CD14-positive monocyte (primary cell): Measurements from ENCODE around the gene SIAH3. TPM values are rescaled to one million over a fixed set of nuclear protein-coding genes. Genes with fewer than 3 reads are reported as not detected.
A peak's percentile ranks its signal among the peaks of the same experiment; 100 is the strongest.

ENCODE experiments used
- DNase-seq, 3 donors: peaks; one replicate each; pipeline ENCODE4 v3.0.0-alpha.2; 2011 to 2022
- H2AFZ ChIP-seq: 2 replicates; pipeline ENCODE4 v1.6.0; 2012; ENCODE audit warnings: mild to moderate bottlenecking, low read depth, low read length, inconsistent platforms; ENCODE audit not compliant: insufficient read depth, poor library complexity, severe bottlenecking
- H3K27ac ChIP-seq, 2 donors: 1 replicate in 1 of 2; 2 replicates in 1 of 2; pipeline ENCODE4 v1.5.1; 2012 to 2013; ENCODE audit warnings: low read length in 2 of 2, control low read depth in 1 of 2, inconsistent platforms in 1 of 2, low read depth in 1 of 2, mild to moderate bottlenecking in 1 of 2
- H3K27me3 ChIP-seq, 2 donors: one replicate each; pipeline versions ENCODE4 v1.6.0 to v1.6.1; 2011 to 2013; ENCODE audit warnings: low read length in 2 of 2; ENCODE audit not compliant: control insufficient read depth in 2 of 2, insufficient read depth in 2 of 2
- H3K36me3 ChIP-seq, 2 donors: replicated peaks in 1 of 2; 1 replicate in 1 of 2; 2 replicates in 1 of 2; pipeline versions ENCODE4 v1.5.1 to v1.6.1; 2012 to 2013; ENCODE audit warnings: low read length in 2 of 2, control low read depth in 1 of 2, inconsistent platforms in 1 of 2, mild to moderate bottlenecking in 1 of 2; ENCODE audit not compliant: insufficient read depth in 2 of 2, control insufficient read depth in 1 of 2
- H3K4me1 ChIP-seq, 2 donors: 1 replicate in 1 of 2; 2 replicates in 1 of 2; pipeline versions ENCODE4 v1.5.1 to v1.6.1; 2012 to 2013; ENCODE audit warnings: low read length in 2 of 2, control low read depth in 1 of 2, inconsistent platforms in 1 of 2, mild to moderate bottlenecking in 1 of 2, moderate library complexity in 1 of 2; ENCODE audit not compliant: insufficient read depth in 2 of 2, control insufficient read depth in 1 of 2
- H3K4me2 ChIP-seq: replicated peaks from 2 replicates; pipeline ENCODE3; 2012; ENCODE audit warnings: low read length, moderate library complexity, mild to moderate bottlenecking; ENCODE audit not compliant: poor library complexity, severe bottlenecking; ENCODE audit errors: extremely low read depth
- H3K4me3 ChIP-seq, 3 experiments: fragments of 200-600 bp in 1 of 3; sonication (generic) in 1 of 3; replicated peaks in 1 of 3; 1 replicate in 2 of 3; 2 replicates in 1 of 3; pipeline ENCODE4 v1.5.1; 2011 to 2013; ENCODE audit warnings: low read length in 3 of 3, mild to moderate bottlenecking in 3 of 3, control low read depth in 2 of 3, low read depth in 2 of 3, inconsistent platforms in 1 of 3, moderate library complexity in 1 of 3
- H3K79me2 ChIP-seq: 2 replicates; pipeline ENCODE4 v1.6.0; 2012; ENCODE audit warnings: mild to moderate bottlenecking, control low read depth, inconsistent platforms, low read length, moderate library complexity; ENCODE audit not compliant: insufficient read depth
- H3K9ac ChIP-seq: 2 replicates; pipeline ENCODE4 v1.6.0; 2017; ENCODE audit warnings: low read length, mild to moderate bottlenecking; ENCODE audit not compliant: insufficient read depth, poor library complexity, severe bottlenecking
- H3K9me3 ChIP-seq, 2 donors: replicated peaks in 1 of 2; 1 replicate in 1 of 2; 2 replicates in 1 of 2; pipeline versions ENCODE4 v1.5.1 to v1.6.1; 2012 to 2013; ENCODE audit warnings: low read length in 2 of 2, control low read depth in 1 of 2; ENCODE audit not compliant: control insufficient read depth in 1 of 2, insufficient read depth in 1 of 2
- H4K20me1 ChIP-seq: 2 replicates; pipeline ENCODE4 v1.6.0; 2012; ENCODE audit warnings: mild to moderate bottlenecking, low read length, control low read depth, moderate library complexity; ENCODE audit not compliant: insufficient read depth
- H3K27ac Mint-ChIP-seq, 7 donors: one replicate each; pipeline ENCODE4 v1.8.0; 2020; ENCODE audit warnings: mild to moderate bottlenecking in 7 of 7, mixed read lengths in 7 of 7, moderate library complexity in 6 of 7, inconsistent platforms in 2 of 7
- H3K27me3 Mint-ChIP-seq, 3 donors: one replicate each; pipeline ENCODE4 v1.8.0; 2021 to 2022; ENCODE audit warnings: low read depth in 3 of 3, mild to moderate bottlenecking in 3 of 3, mixed read lengths in 3 of 3, moderate library complexity in 3 of 3, inconsistent platforms in 1 of 3
- H3K36me3 Mint-ChIP-seq, 2 donors: one replicate each; pipeline ENCODE4 v1.8.0; 2020; ENCODE audit warnings: mixed read lengths in 2 of 2, inconsistent platforms in 1 of 2, mild to moderate bottlenecking in 1 of 2
- H3K4me1 Mint-ChIP-seq: one replicate; pipeline ENCODE4 v1.8.0; 2020; ENCODE audit warnings: mild to moderate bottlenecking, mixed read lengths
- H3K4me3 Mint-ChIP-seq, 2 donors: one replicate each; pipeline ENCODE4 v1.8.0; 2020; ENCODE audit warnings: mild to moderate bottlenecking in 2 of 2, mixed read lengths in 2 of 2, moderate library complexity in 1 of 2
- H3K9me3 Mint-ChIP-seq, 7 donors: one replicate each; pipeline ENCODE4 v1.8.0; 2020 to 2022; ENCODE audit warnings: mixed read lengths in 7 of 7, mild to moderate bottlenecking in 6 of 7, moderate library complexity in 6 of 7, inconsistent platforms in 2 of 7
- WGBS: methylation state at CpG from one replicate; pipeline ENCODE4 v1.1.5; 2013; ENCODE audit warnings: missing lambda C conversion rate; ENCODE audit not compliant: insufficient coverage; 5-methylcytosine and 5-hydroxymethylcytosine counted together
- intact Hi-C, 2 donors: fragments of 100-400 bp; cut with micrococcal nuclease; formaldehyde crosslinking; loops; one replicate each; pipeline versions ENCODE4 v1.15.0 to v1.15.1; 2023
- polyA plus RNA-seq, 3 donors: library from polyadenylated mRNA; depleted of rRNA in 1 of 3; unstranded in 2 of 3; stranded (reverse) in 1 of 3; fragments of 300-500 nt in 2 of 3; fragments of >200 nt in 1 of 3; fragmentation: Illumina TruSeq in 2 of 3; gene quantifications; 1 replicate in 2 of 3; 2 replicates in 1 of 3; pipeline ENCODE4 v1.2.3, GENCODE V29; 2012 to 2021
- TF ChIP-seq, protein P1 (sequence below): fragments of 200-600 bp; IDR thresholded peaks from one replicate; pipeline ENCODE4 v1.8.0; 2022; ENCODE audit warnings: antibody characterized with exemption, mild to moderate bottlenecking

Gene SIAH3
- polyA plus RNA-seq, 3 donors, result not detected

DNA sequence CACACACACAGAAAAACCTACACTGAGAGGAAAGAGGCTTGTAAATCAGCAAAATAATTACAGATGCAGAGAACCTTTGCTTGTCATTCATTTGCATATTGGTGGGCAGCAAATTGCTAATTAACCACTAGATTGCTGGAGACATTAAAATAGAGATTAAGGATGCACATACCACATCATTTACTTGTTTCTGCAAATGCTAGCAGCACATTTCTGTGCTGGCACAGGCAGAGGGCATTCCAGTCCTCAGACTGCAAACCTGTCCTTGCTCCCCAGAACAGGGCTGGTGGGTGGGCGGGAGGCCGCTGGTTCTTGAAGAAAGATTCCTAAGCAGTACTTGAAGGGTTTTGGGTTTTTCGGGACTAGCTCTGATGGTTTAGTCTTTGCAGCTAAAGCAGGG is 941 bp upstream of the SIAH3 start:
- Histone ChIP-seq H3K36me3 (no peaks in the 10 kb centered on the region), H3K9me3 (peaks cover 0 to 10% of the 10 kb centered on the region in 2 donors), H3K27ac (no peak overlapping the region), H3K4me3 (no peak overlapping the region), H3K4me2 (no peak overlapping the region), H2AFZ (no peak overlapping the region), H3K79me2 (no peaks in the 10 kb centered on the region), H4K20me1 (no peaks in the 10 kb centered on the region), H3K9ac (no peak overlapping the region), H3K4me1 (peaks cover 33 to 35% of the 10 kb centered on the region in 2 donors), H3K27me3 (peaks cover 17 to 27% of the 10 kb centered on the region in 2 donors)
- DNase-seq, result no peak
- WGBS, result 83% methylated on average over 2 of the region's 3 CpGs
- no peak overlapping the region for H3K27ac Mint-ChIP-seq
- H3K4me3 Mint-ChIP-seq, result peak overlapping the region in 1 of 2 donors; percentile 23
- intact Hi-C loops, result no loop called here
- H3K36me3 Mint-ChIP-seq, result peaks cover 2% of the 10 kb centered on the region in 2 donors
- H3K9me3 Mint-ChIP-seq, result peaks cover 0 to 16% (median 11%) of the 10 kb centered on the region in 7 donors
- peaks cover 37% of the 10 kb centered on the region for H3K4me1 Mint-ChIP-seq
- TF ChIP-seq, protein P1, sequence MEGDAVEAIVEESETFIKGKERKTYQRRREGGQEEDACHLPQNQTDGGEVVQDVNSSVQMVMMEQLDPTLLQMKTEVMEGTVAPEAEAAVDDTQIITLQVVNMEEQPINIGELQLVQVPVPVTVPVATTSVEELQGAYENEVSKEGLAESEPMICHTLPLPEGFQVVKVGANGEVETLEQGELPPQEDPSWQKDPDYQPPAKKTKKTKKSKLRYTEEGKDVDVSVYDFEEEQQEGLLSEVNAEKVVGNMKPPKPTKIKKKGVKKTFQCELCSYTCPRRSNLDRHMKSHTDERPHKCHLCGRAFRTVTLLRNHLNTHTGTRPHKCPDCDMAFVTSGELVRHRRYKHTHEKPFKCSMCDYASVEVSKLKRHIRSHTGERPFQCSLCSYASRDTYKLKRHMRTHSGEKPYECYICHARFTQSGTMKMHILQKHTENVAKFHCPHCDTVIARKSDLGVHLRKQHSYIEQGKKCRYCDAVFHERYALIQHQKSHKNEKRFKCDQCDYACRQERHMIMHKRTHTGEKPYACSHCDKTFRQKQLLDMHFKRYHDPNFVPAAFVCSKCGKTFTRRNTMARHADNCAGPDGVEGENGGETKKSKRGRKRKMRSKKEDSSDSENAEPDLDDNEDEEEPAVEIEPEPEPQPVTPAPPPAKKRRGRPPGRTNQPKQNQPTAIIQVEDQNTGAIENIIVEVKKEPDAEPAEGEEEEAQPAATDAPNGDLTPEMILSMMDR, result no peak
- H3K27me3 Mint-ChIP-seq, result peaks cover 20 to 25% (median 22%) of the 10 kb centered on the region in 3 donors

DNA sequence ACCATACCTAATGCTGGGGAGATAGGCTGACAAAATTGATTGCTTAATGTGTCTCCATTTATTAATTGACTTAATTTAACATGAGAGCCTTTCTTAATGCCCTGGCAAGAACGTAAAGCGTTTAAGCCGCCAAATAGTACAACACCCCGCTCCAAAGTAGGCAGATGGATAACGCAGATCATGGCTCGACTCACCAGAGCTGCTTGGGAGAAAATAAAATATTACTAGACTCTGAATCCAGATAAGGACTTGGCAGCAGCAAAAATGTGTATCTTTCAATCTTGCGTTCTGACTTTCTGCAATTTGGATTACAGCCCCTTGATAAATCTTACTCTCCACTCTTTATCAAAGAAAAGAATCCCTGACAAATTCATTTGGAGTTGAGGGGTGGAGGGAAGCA is 403 bp upstream of the SIAH3 start:
- no peak for DNase-seq
- H3K4me2 ChIP-seq, result peak overlapping the region; percentile 70
- intact Hi-C loops, result no loop called here
- H3K4me1 ChIP-seq, result peaks cover 38 to 41% of the 10 kb centered on the region in 2 donors
- no peaks in the 10 kb centered on the region for H3K36me3 ChIP-seq
- H3K36me3 Mint-ChIP-seq, result peaks cover 2% of the 10 kb centered on the region in 2 donors
- peaks cover 0 to 16% (median 11%) of the 10 kb centered on the region in 7 donors for H3K9me3 Mint-ChIP-seq
- H3K27me3 ChIP-seq, result peaks cover 17 to 27% of the 10 kb centered on the region in 2 donors
- peaks cover 0 to 10% of the 10 kb centered on the region in 2 donors for H3K9me3 ChIP-seq
- H2AFZ ChIP-seq, result no peak overlapping the region
- H3K27ac ChIP-seq, result no peak overlapping the region
- WGBS, result 90% methylated on average over 2 of the region's 7 CpGs
- H4K20me1 ChIP-seq, result no peaks in the 10 kb centered on the region
- H3K4me1 Mint-ChIP-seq, result peaks cover 42% of the 10 kb centered on the region
- no peak overlapping the region for H3K9ac ChIP-seq
- H3K79me2 ChIP-seq, result no peaks in the 10 kb centered on the region
- H3K27me3 Mint-ChIP-seq, result peaks cover 22 to 25% (median 25%) of the 10 kb centered on the region in 3 donors
- TF ChIP-seq, protein P1, result no peak
- no peak overlapping the region for H3K27ac Mint-ChIP-seq
- peak overlapping the region in 1 of 2 donors; percentile 92 for H3K4me3 Mint-ChIP-seq
- H3K4me3 ChIP-seq, result no peak overlapping the region
